GM23338 (cell line): ENCODE results near the gene AP1S3. TPM values are rescaled to one million over a fixed set of nuclear protein-coding genes. Genes with fewer than 3 reads are reported as not detected.

Experiments
- ATAC-seq: fragments of 200-7000 bp; cut with Tn5 transposase; 3 replicates; pipeline ENCODE4 v1.9.1; 2020
- DNase-seq: peaks from one replicate; pipeline ENCODE4 v3.0.0-alpha.2; 2015; ENCODE audit warnings: low spot score
- H2AFZ ChIP-seq: fragments of 200-600 bp; sonication (generic); 2 replicates; pipeline ENCODE4 v1.8.0; 2016; ENCODE audit warnings: antibody characterized with exemption, mild to moderate bottlenecking, moderate library complexity
- H3F3A ChIP-seq: fragments of 200-600 bp; sonication (generic); replicated peaks from 2 replicates; pipeline ENCODE4 v1.8.0; 2017; ENCODE audit warnings: antibody characterized with exemption, mixed run types, low read depth
- H3K27ac ChIP-seq: fragments of 200-600 bp; sonication (generic); 2 replicates; pipeline ENCODE4 v1.6.1; 2016; ENCODE audit warnings: low read depth
- H3K27me3 ChIP-seq: fragments of 200-600 bp; sonication (generic); 2 replicates; pipeline ENCODE4 v1.8.0; 2016; ENCODE audit warnings: mild to moderate bottlenecking, mixed run types, moderate library complexity; ENCODE audit not compliant: insufficient read depth
- H3K36me3 ChIP-seq: fragments of 200-600 bp; sonication (generic); 2 replicates; pipeline ENCODE4 v1.8.0; 2016; ENCODE audit warnings: mild to moderate bottlenecking; ENCODE audit not compliant: insufficient read depth
- H3K4me1 ChIP-seq: fragments of 200-600 bp; sonication (generic); 2 replicates; pipeline ENCODE4 v1.8.0; 2016; ENCODE audit warnings: mild to moderate bottlenecking, moderate library complexity; ENCODE audit not compliant: insufficient read depth
- H3K4me2 ChIP-seq: fragments of 200-600 bp; sonication (generic); 2 replicates; pipeline ENCODE4 v1.7.1; 2017; ENCODE audit warnings: mixed run types
- H3K4me3 ChIP-seq: fragments of 200-600 bp; sonication (generic); 2 replicates; pipeline ENCODE4 v1.6.1; 2016; ENCODE audit warnings: mixed run types
- H3K79me2 ChIP-seq: fragments of 200-600 bp; sonication (generic); replicated peaks from 2 replicates; pipeline ENCODE4 v1.8.0; 2017; ENCODE audit warnings: mild to moderate bottlenecking; ENCODE audit not compliant: insufficient read depth
- H3K9me2 ChIP-seq: fragments of 200-600 bp; sonication (generic); 2 replicates; pipeline ENCODE4 v1.8.0; 2017; ENCODE audit not compliant: insufficient read depth
- H4K20me1 ChIP-seq: fragments of 200-600 bp; sonication (generic); replicated peaks from 2 replicates; pipeline ENCODE4 v1.8.0; 2017; ENCODE audit warnings: mild to moderate bottlenecking; ENCODE audit not compliant: insufficient read depth
- H3K27ac Mint-ChIP-seq: 2 replicates; pipeline ENCODE4 v1.8.0; 2020; ENCODE audit warnings: inconsistent platforms, mild to moderate bottlenecking, moderate library complexity, mixed read lengths
- H3K27me3 Mint-ChIP-seq: 3 replicates; pipeline ENCODE4 v1.8.0; 2022; ENCODE audit warnings: low read depth, mild to moderate bottlenecking, moderate library complexity, mixed read lengths, inconsistent platforms; ENCODE audit not compliant: insufficient read depth, poor library complexity
- H3K36me3 Mint-ChIP-seq: 3 replicates; pipeline ENCODE4 v1.8.0; 2021; ENCODE audit warnings: low read depth, mild to moderate bottlenecking, inconsistent platforms, moderate library complexity, mixed read lengths
- H3K4me1 Mint-ChIP-seq: 3 replicates; pipeline ENCODE4 v1.8.0; 2020; ENCODE audit warnings: mild to moderate bottlenecking, inconsistent platforms, mixed read lengths
- H3K4me3 Mint-ChIP-seq: 3 replicates; pipeline ENCODE4 v1.8.0; 2021; ENCODE audit warnings: moderate library complexity, mild to moderate bottlenecking, inconsistent platforms, mixed read lengths
- H3K9me3 Mint-ChIP-seq: 3 replicates; pipeline ENCODE4 v1.8.0; 2020; ENCODE audit warnings: moderate library complexity, mild to moderate bottlenecking, inconsistent platforms, mixed read lengths
- CREB1 ChIP-seq: fragments of 250-450 bp; sonication (Bioruptor Pico); IDR thresholded peaks from 2 replicates; pipeline ENCODE4 v1.5.0; 2020; ENCODE audit warnings: low read depth, mild to moderate bottlenecking, moderate library complexity
- CTCF ChIP-seq, 2 experiments: fragments of 200-600 bp in 1 of 2; sonication (generic) in 1 of 2; conservative IDR thresholded peaks; 2 replicates each; pipeline versions ENCODE4 v1.5.1 to v1.6.1; 2016 to 2017; ENCODE audit warnings: antibody characterized with exemption in 2 of 2, low read depth in 2 of 2, mild to moderate bottlenecking in 2 of 2, moderate library complexity in 1 of 2
- ETS1 ChIP-seq: IDR thresholded peaks from 2 replicates; pipeline ENCODE4 v1.6.1; 2016; ENCODE audit warnings: antibody characterized with exemption
- EZH2 ChIP-seq: fragments of 200-600 bp; sonication (generic); IDR thresholded peaks from one replicate; pipeline ENCODE4 v1.8.0; 2017; ENCODE audit warnings: antibody characterized with exemption, mild to moderate bottlenecking, low read depth; ENCODE audit not compliant: unreplicated experiment
- NANOG ChIP-seq: IDR thresholded peaks from 2 replicates; pipeline ENCODE4 v1.6.1; 2016; ENCODE audit warnings: antibody characterized with exemption, borderline replicate concordance
- POLR2AphosphoS5 ChIP-seq: IDR thresholded peaks from 2 replicates; pipeline ENCODE4 v1.6.1; 2016; ENCODE audit warnings: antibody characterized with exemption, low read depth
- REST ChIP-seq: IDR thresholded peaks from one replicate; pipeline ENCODE4 v1.6.1; 2018; ENCODE audit warnings: antibody characterized with exemption; ENCODE audit not compliant: unreplicated experiment
- STAT1 ChIP-seq: IDR thresholded peaks from one replicate; pipeline ENCODE4 v1.6.1; 2016; ENCODE audit warnings: antibody characterized with exemption; ENCODE audit not compliant: unreplicated experiment
- ZNF114 ChIP-seq: fragments of 250-450 bp; sonication (Bioruptor Pico); IDR thresholded peaks from 2 replicates; pipeline ENCODE4 v1.5.0; 2020; ENCODE audit warnings: mild to moderate bottlenecking, moderate library complexity
- ZNF331 ChIP-seq: fragments of 250-450 bp; sonication (Bioruptor Pico); IDR thresholded peaks from 2 replicates; pipeline ENCODE4 v1.5.0; 2020; ENCODE audit warnings: low read depth, mild to moderate bottlenecking, moderate library complexity
- polyA plus RNA-seq: library from polyadenylated mRNA; unstranded; fragments of >200 nt; fragmentation: Nextera tagmentation; extraction: Ambion mirVana; gene quantifications from 2 replicates; pipeline ENCODE4 v1.2.1, GENCODE V29; 2016
- total RNA-seq: library from RNA; depleted of rRNA; stranded (reverse); fragments of >200 nt; shearing (Covaris generic); gene quantifications from 2 replicates; pipeline ENCODE4 v1.2.3, GENCODE V29; 2014
- TF ChIP-seq, protein P1 (sequence below): fragments of 250-450 bp; sonication (Bioruptor Pico); IDR thresholded peaks from 2 replicates; pipeline ENCODE4 v1.5.0; 2020; ENCODE audit warnings: mild to moderate bottlenecking, moderate library complexity

Gene AP1S3
- total and polyA plus RNA-seq, 2 experiments from 2014 or later = 8.8 to 25.5 TPM

DNA sequence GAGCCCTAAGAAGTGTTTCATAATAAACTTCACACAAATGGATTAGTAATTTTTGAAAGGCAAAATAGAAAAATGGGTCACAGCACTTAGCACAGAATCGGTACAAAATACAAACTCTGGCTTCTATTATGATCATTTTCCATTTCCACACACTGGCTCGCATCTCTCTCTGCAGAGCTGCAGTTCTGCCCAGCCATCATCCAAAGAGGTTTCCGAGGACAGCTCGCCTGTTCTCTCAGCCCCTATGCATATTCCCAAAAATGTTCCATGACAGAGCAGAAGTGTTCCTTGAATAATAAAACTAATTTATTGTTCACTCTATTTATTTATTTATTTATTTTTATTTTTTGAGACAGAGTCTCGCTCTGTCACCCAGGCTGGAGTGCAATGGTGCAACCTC, 115.6 kb downstream of the AP1S3 start:
- Histone ChIP-seq H2AFZ (no peak overlapping the region), H3K4me1 (peaks cover 23% of the 10 kb centered on the region), H3K4me2 (no peak overlapping the region), H3F3A (0 out of 2 replicates have a peak, but pooled peaks cover 6% of the 10 kb centered on the region), H3K27me3 (no peaks in the 10 kb centered on the region), H3K9me2 (no peaks in the 10 kb centered on the region), H3K27ac (no peak overlapping the region), H3K36me3 (no peaks in the 10 kb centered on the region), H3K4me3 (no peak overlapping the region), H4K20me1 (no peaks in the 10 kb centered on the region), H3K79me2 (no peaks in the 10 kb centered on the region)
- ATAC-seq (no peak), DNase-seq (no peak)
- Mint-ChIP-seq H3K9me3 (peaks cover 26% of the 10 kb centered on the region), H3K4me1 (peaks cover 39% of the 10 kb centered on the region), H3K4me3 (no peak overlapping the region; the same call in 2 of the 3 replicates), H3K36me3 (peaks cover 32% of the 10 kb centered on the region), H3K27ac (no peak overlapping the region), H3K27me3 (peaks cover 8% of the 10 kb centered on the region)
- TF ChIP-seq EZH2 (no peak), ZNF331 (no peak), ZNF114 (no peak), ETS1 (no peak), REST (no peak), CREB1 (CRISPR knock-in tag) (no peak), STAT1 (no peak), CTCF (conservative IDR thresholded peaks at IDR 0.05; ENCODE audit: low read depth in 2 of 2) (no peak), NANOG (no peak), POLR2AphosphoS5 (no peak)
- TF ChIP-seq, protein P1, sequence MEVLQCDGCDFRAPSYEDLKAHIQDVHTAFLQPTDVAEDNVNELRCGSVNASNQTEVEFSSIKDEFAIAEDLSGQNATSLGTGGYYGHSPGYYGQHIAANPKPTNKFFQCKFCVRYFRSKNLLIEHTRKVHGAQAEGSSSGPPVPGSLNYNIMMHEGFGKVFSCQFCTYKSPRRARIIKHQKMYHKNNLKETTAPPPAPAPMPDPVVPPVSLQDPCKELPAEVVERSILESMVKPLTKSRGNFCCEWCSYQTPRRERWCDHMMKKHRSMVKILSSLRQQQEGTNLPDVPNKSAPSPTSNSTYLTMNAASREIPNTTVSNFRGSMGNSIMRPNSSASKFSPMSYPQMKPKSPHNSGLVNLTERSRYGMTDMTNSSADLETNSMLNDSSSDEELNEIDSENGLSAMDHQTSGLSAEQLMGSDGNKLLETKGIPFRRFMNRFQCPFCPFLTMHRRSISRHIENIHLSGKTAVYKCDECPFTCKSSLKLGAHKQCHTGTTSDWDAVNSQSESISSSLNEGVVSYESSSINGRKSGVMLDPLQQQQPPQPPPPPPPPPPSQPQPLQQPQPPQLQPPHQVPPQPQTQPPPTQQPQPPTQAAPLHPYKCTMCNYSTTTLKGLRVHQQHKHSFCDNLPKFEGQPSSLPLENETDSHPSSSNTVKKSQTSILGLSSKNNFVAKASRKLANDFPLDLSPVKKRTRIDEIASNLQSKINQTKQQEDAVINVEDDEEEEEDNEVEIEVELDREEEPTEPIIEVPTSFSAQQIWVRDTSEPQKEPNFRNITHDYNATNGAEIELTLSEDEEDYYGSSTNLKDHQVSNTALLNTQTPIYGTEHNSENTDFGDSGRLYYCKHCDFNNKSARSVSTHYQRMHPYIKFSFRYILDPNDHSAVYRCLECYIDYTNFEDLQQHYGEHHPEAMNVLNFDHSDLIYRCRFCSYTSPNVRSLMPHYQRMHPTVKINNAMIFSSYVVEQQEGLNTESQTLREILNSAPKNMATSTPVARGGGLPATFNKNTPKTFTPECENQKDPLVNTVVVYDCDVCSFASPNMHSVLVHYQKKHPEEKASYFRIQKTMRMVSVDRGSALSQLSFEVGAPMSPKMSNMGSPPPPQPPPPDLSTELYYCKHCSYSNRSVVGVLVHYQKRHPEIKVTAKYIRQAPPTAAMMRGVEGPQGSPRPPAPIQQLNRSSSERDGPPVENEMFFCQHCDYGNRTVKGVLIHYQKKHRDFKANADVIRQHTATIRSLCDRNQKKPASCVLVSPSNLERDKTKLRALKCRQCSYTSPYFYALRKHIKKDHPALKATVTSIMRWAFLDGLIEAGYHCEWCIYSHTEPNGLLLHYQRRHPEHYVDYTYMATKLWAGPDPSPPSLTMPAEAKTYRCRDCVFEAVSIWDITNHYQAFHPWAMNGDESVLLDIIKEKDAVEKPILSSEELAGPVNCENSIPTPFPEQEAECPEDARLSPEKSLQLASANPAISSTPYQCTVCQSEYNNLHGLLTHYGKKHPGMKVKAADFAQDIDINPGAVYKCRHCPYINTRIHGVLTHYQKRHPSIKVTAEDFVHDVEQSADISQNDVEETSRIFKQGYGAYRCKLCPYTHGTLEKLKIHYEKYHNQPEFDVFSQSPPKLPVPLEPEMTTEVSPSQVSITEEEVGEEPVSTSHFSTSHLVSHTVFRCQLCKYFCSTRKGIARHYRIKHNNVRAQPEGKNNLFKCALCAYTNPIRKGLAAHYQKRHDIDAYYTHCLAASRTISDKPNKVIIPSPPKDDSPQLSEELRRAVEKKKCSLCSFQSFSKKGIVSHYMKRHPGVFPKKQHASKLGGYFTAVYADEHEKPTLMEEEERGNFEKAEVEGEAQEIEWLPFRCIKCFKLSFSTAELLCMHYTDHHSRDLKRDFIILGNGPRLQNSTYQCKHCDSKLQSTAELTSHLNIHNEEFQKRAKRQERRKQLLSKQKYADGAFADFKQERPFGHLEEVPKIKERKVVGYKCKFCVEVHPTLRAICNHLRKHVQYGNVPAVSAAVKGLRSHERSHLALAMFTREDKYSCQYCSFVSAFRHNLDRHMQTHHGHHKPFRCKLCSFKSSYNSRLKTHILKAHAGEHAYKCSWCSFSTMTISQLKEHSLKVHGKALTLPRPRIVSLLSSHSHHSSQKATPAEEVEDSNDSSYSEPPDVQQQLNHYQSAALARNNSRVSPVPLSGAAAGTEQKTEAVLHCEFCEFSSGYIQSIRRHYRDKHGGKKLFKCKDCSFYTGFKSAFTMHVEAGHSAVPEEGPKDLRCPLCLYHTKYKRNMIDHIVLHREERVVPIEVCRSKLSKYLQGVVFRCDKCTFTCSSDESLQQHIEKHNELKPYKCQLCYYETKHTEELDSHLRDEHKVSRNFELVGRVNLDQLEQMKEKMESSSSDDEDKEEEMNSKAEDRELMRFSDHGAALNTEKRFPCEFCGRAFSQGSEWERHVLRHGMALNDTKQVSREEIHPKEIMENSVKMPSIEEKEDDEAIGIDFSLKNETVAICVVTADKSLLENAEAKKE (CRISPR knock-in tag) = no peak
